K562 (cell line): ENCODE data around the gene LSM12. TPM values are rescaled to one million over a fixed set of nuclear protein-coding genes. Genes with fewer than 3 reads are reported as not detected.
A peak's percentile ranks its signal among the peaks of the same experiment; 100 is the strongest.

Experiments
- ATF1 ChIP-seq, 2 experiments: fragments of 450-650 bp in 1 of 2; IDR thresholded peaks; 2 replicates each; pipeline ENCODE4 v1.6.1; 2016; ENCODE audit warnings: missing compliant biosample characterization in 1 of 2, missing genetic modification characterization in 1 of 2
- CGGBP1 ChIP-seq: fragments of 250-450 bp; sonication (Bioruptor Pico); IDR thresholded peaks from 2 replicates; pipeline ENCODE4 v1.9.0; 2021; ENCODE audit warnings: mild to moderate bottlenecking
- CUX1 ChIP-seq: fragments of 200-800 bp; sonication (Bioruptor generic); IDR thresholded peaks from 2 replicates; pipeline ENCODE4 v1.6.1; 2016; ENCODE audit warnings: missing genetic modification characterization, missing compliant biosample characterization
- ELF4 ChIP-seq: fragments of 450-650 bp; formaldehyde crosslinking; IDR thresholded peaks from 2 replicates; pipeline ENCODE4 v1.4.0; 2022; ENCODE audit warnings: missing genetic modification characterization
- FUS ChIP-seq: fragments of 200-400 bp; formaldehyde crosslinking; optimal IDR thresholded peaks from 2 replicates; pipeline ENCODE3; 2017; ENCODE audit warnings: low read depth, low read length
- HDAC1 ChIP-seq, 2 experiments: fragments of 450-650 bp; IDR thresholded peaks; 2 replicates each; pipeline ENCODE4 v1.6.1; 2016 to 2017; ENCODE audit warnings: inconsistent platforms in 1 of 2, mild to moderate bottlenecking in 1 of 2, moderate library complexity in 1 of 2
- KLF6 ChIP-seq: fragments of 250-450 bp; sonication (Bioruptor Pico); IDR thresholded peaks from 2 replicates; pipeline ENCODE4 v1.4.0; 2020; ENCODE audit warnings: mild to moderate bottlenecking, moderate library complexity, borderline replicate concordance
- MYC ChIP-seq, 2 experiments: fragments of 250-450 bp in 1 of 2; sonication (Bioruptor Pico) in 1 of 2; IDR thresholded peaks; 2 replicates each; pipeline versions ENCODE4 v1.5.1 to v1.6.1; 2012 to 2021; ENCODE audit warnings: low read depth in 2 of 2, borderline replicate concordance in 1 of 2, improper control_type of control experiment in 1 of 2, low read length in 1 of 2, mild to moderate bottlenecking in 1 of 2, moderate library complexity in 1 of 2
- PKNOX1 ChIP-seq: fragments of 450-650 bp; IDR thresholded peaks from 2 replicates; pipeline ENCODE4 v1.6.1; 2016
- SNIP1 ChIP-seq: fragments of 450-650 bp; IDR thresholded peaks from 2 replicates; pipeline ENCODE4 v1.7.1; 2017; ENCODE audit warnings: low read depth, mild to moderate bottlenecking
- TAF1 ChIP-seq: IDR thresholded peaks from 2 replicates; pipeline ENCODE4 v1.6.1; 2011; ENCODE audit warnings: mild to moderate bottlenecking, low read length, moderate library complexity; ENCODE audit not compliant: insufficient read depth, control insufficient read depth, severe bottlenecking; ENCODE audit errors: extremely low read depth
- TCF7L2 ChIP-seq: fragments of 150-350 bp; IDR thresholded peaks from 2 replicates; pipeline ENCODE4 v1.6.1; 2016; ENCODE audit warnings: low read depth, mild to moderate bottlenecking, low read length, moderate library complexity
- ZBED1 ChIP-seq: IDR thresholded peaks from 2 replicates; pipeline ENCODE4 v1.6.1; 2014
- ZBTB7A ChIP-seq: IDR thresholded peaks from 2 replicates; pipeline ENCODE4 v1.6.1; 2011; ENCODE audit warnings: low read depth, mild to moderate bottlenecking, low read length, moderate library complexity, borderline replicate concordance; ENCODE audit not compliant: control insufficient read depth
- ZNF232 ChIP-seq: sonication (generic); formaldehyde crosslinking; IDR thresholded peaks from 2 replicates; pipeline ENCODE4 v1.8.0; 2022; ENCODE audit warnings: mild to moderate bottlenecking, missing genetic modification reagents
- ZNF384 ChIP-seq: IDR thresholded peaks from 2 replicates; pipeline ENCODE4 v1.6.1; 2012; ENCODE audit warnings: low read depth, low read length, improper control_type of control experiment
- ZSCAN32 ChIP-seq: fragments of 450-650 bp; formaldehyde crosslinking; IDR thresholded peaks from 2 replicates; pipeline ENCODE4 v1.4.0; 2020; ENCODE audit warnings: mild to moderate bottlenecking, moderate library complexity
- polyA plus RNA-seq, 8 experiments: library from polyadenylated mRNA; depleted of rRNA in 4 of 8; stranded (reverse) in 5 of 8; unstranded in 3 of 8; fragments of >200 nt; fragmentation: Nextera tagmentation in 2 of 8; fragmentation: Illumina TruSeq in 1 of 8; extraction: Ambion mirVana in 2 of 8; extraction: Trizol in 1 of 8; gene quantifications; 2 replicates each; pipeline versions ENCODE4 v1.2.1 to v1.2.3, GENCODE V29; 2011 to 2014; ENCODE audit warnings: inconsistent platforms in 1 of 8, missing spikeins in 1 of 8
- total RNA-seq, 7 experiments: library from RNA; depleted of rRNA in 6 of 7; stranded (reverse); fragments of >200 nt in 6 of 7; fragmentation: Illumina TruSeq in 2 of 7; extraction: Trizol in 2 of 7; gene quantifications; 2 replicates each; pipeline versions ENCODE4 v1.2.1 to v1.2.3, GENCODE V29; 2011 to 2021; ENCODE audit warnings: low replicate concordance in 1 of 7
- TF ChIP-seq, protein P1 (sequence below): IDR thresholded peaks from 3 replicates; pipeline ENCODE4 v1.6.1; 2011; ENCODE audit warnings: borderline replicate concordance, mild to moderate bottlenecking, moderate library complexity; ENCODE audit not compliant: insufficient read length; ENCODE audit errors: extremely low read depth

LSM12 gene
- total and polyA plus RNA-seq, 9 of the 15 experiments (the other 6 are each of a cell fraction or from before 2014, with no cell fraction given), result 53.0 to 258 (median 89.3) TPM

- TF ChIP-seq CUX1 (CRISPR knock-in tag), result no peak
- no peak for TF ChIP-seq ZNF384
- no peak for TF ChIP-seq SNIP1
- no peak for TF ChIP-seq ELF4 (CRISPR knock-in tag)
- peak; percentile 46 for TF ChIP-seq FUS
- peak; percentile 74; the same call in 1 of the 2 replicates for TF ChIP-seq CGGBP1 (CRISPR knock-in tag)
- TF ChIP-seq MYC (IDR thresholded peaks at IDR 0.05; ENCODE audit: low read depth, low read length), result peak; percentile 77
- TF ChIP-seq MYC (CRISPR knock-in tag; IDR thresholded peaks at IDR 0.05; ENCODE audit: borderline replicate concordance, low read depth), result no peak
- TF ChIP-seq, protein P1, sequence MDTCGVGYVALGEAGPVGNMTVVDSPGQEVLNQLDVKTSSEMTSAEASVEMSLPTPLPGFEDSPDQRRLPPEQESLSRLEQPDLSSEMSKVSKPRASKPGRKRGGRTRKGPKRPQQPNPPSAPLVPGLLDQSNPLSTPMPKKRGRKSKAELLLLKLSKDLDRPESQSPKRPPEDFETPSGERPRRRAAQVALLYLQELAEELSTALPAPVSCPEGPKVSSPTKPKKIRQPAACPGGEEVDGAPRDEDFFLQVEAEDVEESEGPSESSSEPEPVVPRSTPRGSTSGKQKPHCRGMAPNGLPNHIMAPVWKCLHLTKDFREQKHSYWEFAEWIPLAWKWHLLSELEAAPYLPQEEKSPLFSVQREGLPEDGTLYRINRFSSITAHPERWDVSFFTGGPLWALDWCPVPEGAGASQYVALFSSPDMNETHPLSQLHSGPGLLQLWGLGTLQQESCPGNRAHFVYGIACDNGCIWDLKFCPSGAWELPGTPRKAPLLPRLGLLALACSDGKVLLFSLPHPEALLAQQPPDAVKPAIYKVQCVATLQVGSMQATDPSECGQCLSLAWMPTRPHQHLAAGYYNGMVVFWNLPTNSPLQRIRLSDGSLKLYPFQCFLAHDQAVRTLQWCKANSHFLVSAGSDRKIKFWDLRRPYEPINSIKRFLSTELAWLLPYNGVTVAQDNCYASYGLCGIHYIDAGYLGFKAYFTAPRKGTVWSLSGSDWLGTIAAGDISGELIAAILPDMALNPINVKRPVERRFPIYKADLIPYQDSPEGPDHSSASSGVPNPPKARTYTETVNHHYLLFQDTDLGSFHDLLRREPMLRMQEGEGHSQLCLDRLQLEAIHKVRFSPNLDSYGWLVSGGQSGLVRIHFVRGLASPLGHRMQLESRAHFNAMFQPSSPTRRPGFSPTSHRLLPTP, result no peak
- no peak for TF ChIP-seq HDAC1 (IDR thresholded peaks at IDR 0.05)
- no peak for TF ChIP-seq ATF1 (CRISPR knock-in tag; IDR thresholded peaks at IDR 0.05)
- peak; percentile 93 for TF ChIP-seq ATF1 (tag; IDR thresholded peaks at IDR 0.05)
- TF ChIP-seq ZSCAN32 (CRISPR knock-in tag), result no peak
- no peak for TF ChIP-seq KLF6 (CRISPR knock-in tag)
- TF ChIP-seq PKNOX1, result no peak
- TF ChIP-seq ZBED1, result no peak
- no peak for TF ChIP-seq ZNF232 (CRISPR knock-in tag)
- peak; percentile 57; the same call in 1 of the 2 replicates for TF ChIP-seq ZBTB7A
- TF ChIP-seq TAF1, result peak; percentile 92
- no peak for TF ChIP-seq TCF7L2
Measured at GRCh38 chr17:44066204-44066930, at the start of gene LSM12 (continued).
